ENCODE results near the gene BACH1.
"Not testable (repeated sequence)": the region's sequence is repeated elsewhere in the genome, so short reads cannot be mapped to it uniquely, and the experiment has no call there.

BACH1 gene

GRCh38 chr21:29298348-29299045 lies at the start of gene BACH1:
BACH1 (plus strand) TSS chr21:29298922; CDS start chr21:29321281, 22,359 bp downstream.
- no peaks in the 10 kb centered on the region for H3K36me3 ChIP-seq (replicated peaks; ENCODE audit: insufficient read depth, low read length)
- peaks cover 22% of the 10 kb centered on the region for H4K20me1 ChIP-seq (ENCODE audit: insufficient read depth, low read length)
- H3K27ac ChIP-seq (ENCODE audit: low read length): peak within 1 kb of the TSS; percentile 82
- TF ChIP-seq CTCF (IDR thresholded peaks at IDR 0.05; ENCODE audit: low read length) (peak; percentile 25), EZH2 (optimal IDR thresholded peaks at IDR 0.05; ENCODE audit: low read depth, low read length) (no peak)
- peak within 1 kb of the TSS; percentile 94 for H3K4me3 ChIP-seq (ENCODE audit: low read length)
- DNase-seq: peak; percentile 93
- peaks cover 44% of the 10 kb centered on the region for H3K79me2 ChIP-seq (ENCODE audit: low read length)
- peaks cover 37% of the 10 kb centered on the region for H3K4me1 ChIP-seq (ENCODE audit: low read length)
- no peaks in the 10 kb centered on the region for H3K27me3 ChIP-seq (replicated peaks; ENCODE audit: insufficient read depth, low read length)
- no peaks in the 10 kb centered on the region for H3K9me2 ChIP-seq (replicated peaks; ENCODE audit: insufficient read depth, low read length)
- peak within 1 kb of the TSS; percentile 97 for H3K4me2 ChIP-seq (ENCODE audit: low read depth, low read length)
- H3K9me3 ChIP-seq (replicated peaks; ENCODE audit: insufficient read depth, low read length): no peaks in the 10 kb centered on the region
- H2AFZ ChIP-seq (ENCODE audit: low read length): peak within 1 kb of the TSS; percentile 86
- peak within 1 kb of the TSS; percentile 87 for H3K9ac ChIP-seq (ENCODE audit: low read length)
- H3F3A ChIP-seq (ENCODE audit: insufficient read depth, low read length): peaks cover 32% of the 10 kb centered on the region

GRCh38 chr21:29249289-29249688 lies 49.4 kb upstream of the BACH1 start:
- DNase-seq; H4K20me1 ChIP-seq (ENCODE audit: insufficient read depth, low read length): not testable (repeated sequence)

GRCh38 chr21:29250636-29251035 lies 48.1 kb upstream of the BACH1 start:
- Histone ChIP-seq H2AFZ (ENCODE audit: low read length) (no peak overlapping the region), H3K36me3 (replicated peaks; ENCODE audit: insufficient read depth, low read length) (no peaks in the 10 kb centered on the region), H3K9me3 (replicated peaks; ENCODE audit: insufficient read depth, low read length) (no peaks in the 10 kb centered on the region), H4K20me1 (ENCODE audit: insufficient read depth, low read length) (no peaks in the 10 kb centered on the region), H3K4me2 (ENCODE audit: low read depth, low read length) (no peak overlapping the region), H3K79me2 (ENCODE audit: low read length) (no peaks in the 10 kb centered on the region), H3K27me3 (replicated peaks; ENCODE audit: insufficient read depth, low read length) (no peaks in the 10 kb centered on the region), H3K4me1 (ENCODE audit: low read length) (no peaks in the 10 kb centered on the region), H3F3A (ENCODE audit: insufficient read depth, low read length) (no peaks in the 10 kb centered on the region), H3K27ac (ENCODE audit: low read length) (no peak overlapping the region), H3K9me2 (replicated peaks; ENCODE audit: insufficient read depth, low read length) (no peaks in the 10 kb centered on the region), H3K4me3 (ENCODE audit: low read length) (no peak overlapping the region), H3K9ac (ENCODE audit: low read length) (no peak overlapping the region)
- no peak for DNase-seq
- TF ChIP-seq CTCF (IDR thresholded peaks at IDR 0.05; ENCODE audit: low read length): no peak
- TF ChIP-seq EZH2phosphoT487 (IDR thresholded peaks at IDR 0.05; ENCODE audit: low read length): no peak
- no peak for TF ChIP-seq EZH2 (optimal IDR thresholded peaks at IDR 0.05; ENCODE audit: low read depth, low read length)

More at GRCh38 chr21:29249289-29249688, 49.4 kb upstream of the BACH1 start:
- H3K4me3 ChIP-seq (ENCODE audit: low read length); H3F3A ChIP-seq (ENCODE audit: insufficient read depth, low read length); H2AFZ ChIP-seq (ENCODE audit: low read length); H3K27me3 ChIP-seq (replicated peaks; ENCODE audit: insufficient read depth, low read length); H3K36me3 ChIP-seq (replicated peaks; ENCODE audit: insufficient read depth, low read length); H3K27ac ChIP-seq (ENCODE audit: low read length); H3K9ac ChIP-seq (ENCODE audit: low read length); H3K79me2 ChIP-seq (ENCODE audit: low read length); H3K9me2 ChIP-seq (replicated peaks; ENCODE audit: insufficient read depth, low read length); H3K4me2 ChIP-seq (ENCODE audit: low read depth, low read length); H3K9me3 ChIP-seq (replicated peaks; ENCODE audit: insufficient read depth, low read length); H3K4me1 ChIP-seq (ENCODE audit: low read length): not testable (repeated sequence)

- H3K9ac ChIP-seq (ENCODE audit: low read length): not testable (repeated sequence)
These were observed 44.9 kb upstream of the BACH1 start for GRCh38 chr21:29253861-29254260.

More at GRCh38 chr21:29253861-29254260, 44.9 kb upstream of the BACH1 start:
- H3K27me3 ChIP-seq (replicated peaks; ENCODE audit: insufficient read depth, low read length); H3K79me2 ChIP-seq (ENCODE audit: low read length); H2AFZ ChIP-seq (ENCODE audit: low read length); H3K9me2 ChIP-seq (replicated peaks; ENCODE audit: insufficient read depth, low read length); H3K9me3 ChIP-seq (replicated peaks; ENCODE audit: insufficient read depth, low read length); H3K27ac ChIP-seq (ENCODE audit: low read length); H3K4me2 ChIP-seq (ENCODE audit: low read depth, low read length); H3F3A ChIP-seq (ENCODE audit: insufficient read depth, low read length); H3K4me3 ChIP-seq (ENCODE audit: low read length); H3K36me3 ChIP-seq (replicated peaks; ENCODE audit: insufficient read depth, low read length); H4K20me1 ChIP-seq (ENCODE audit: insufficient read depth, low read length); DNase-seq; H3K4me1 ChIP-seq (ENCODE audit: low read length): not testable (repeated sequence)
